ENCODE data around the gene KLK15. TPM values are rescaled to one million over a fixed set of nuclear protein-coding genes. Genes with fewer than 3 reads are reported as not detected.

KLK15 gene
- total and polyA plus RNA-seq, 2 of the 13 experiments (the other 11 are each of a cell fraction or from before 2014, with no cell fraction given) = not detected

GRCh38 chr19:50878851-50879250, 45.5 kb upstream of the KLK15 start (continued):
- TF ChIP-seq GMEB1 (CRISPR knock-in tag; IDR thresholded peaks at IDR 0.05; ENCODE audit: borderline replicate concordance) (no peak), DPF2 (CRISPR knock-in tag; IDR thresholded peaks at IDR 0.05; ENCODE audit: borderline replicate concordance, low read depth) (no peak), ZC3H4 (CRISPR knock-in tag; IDR thresholded peaks at IDR 0.05; ENCODE audit: borderline replicate concordance) (no peak), ZNF343 (CRISPR knock-in tag; IDR thresholded peaks at IDR 0.05) (no peak), ZNF180 (CRISPR knock-in tag; IDR thresholded peaks at IDR 0.05; ENCODE audit: borderline replicate concordance, low read depth) (no peak), ZNF251 (CRISPR knock-in tag; IDR thresholded peaks at IDR 0.05) (no peak)

- no peaks in the 10 kb centered on the region for H3K9me3 ChIP-seq (ENCODE audit: low read length)
- no peak overlapping the region for H3K27ac ChIP-seq (ENCODE audit: extremely low read length, insufficient read depth, low read length)
- DNase-seq (ENCODE audit: low spot score) (no peak), FAIRE-seq (no peak), ATAC-seq (no peak)
- TF ChIP-seq ZFP36L2 (CRISPR knock-in tag; IDR thresholded peaks at IDR 0.05) = no peak
- TF ChIP-seq PAWR (CRISPR knock-in tag; IDR thresholded peaks at IDR 0.05; ENCODE audit: borderline replicate concordance) = no peak
- no peak for TF ChIP-seq DPF2 (CRISPR knock-in tag; IDR thresholded peaks at IDR 0.05; ENCODE audit: borderline replicate concordance, low read depth)
- TF ChIP-seq ZSCAN21 (CRISPR knock-in tag; IDR thresholded peaks at IDR 0.05; ENCODE audit: borderline replicate concordance) = no peak
- no peak for TF ChIP-seq ARNTL (CRISPR knock-in tag; IDR thresholded peaks at IDR 0.05)
- TF ChIP-seq ZBTB10 (CRISPR knock-in tag; IDR thresholded peaks at IDR 0.05; ENCODE audit: borderline replicate concordance) = no peak
- no peak for TF ChIP-seq ZFY (CRISPR knock-in tag; IDR thresholded peaks at IDR 0.05)
- no peak for TF ChIP-seq NBN (conservative IDR thresholded peaks at IDR 0.05)
- in situ Hi-C loops (cut with HindIII; ENCODE audit: extremely low pct_ligation_motif_present, low pct_unique_long_range_greater_than_20kb) = no loop called here
- no peak overlapping the region for H3K9ac ChIP-seq (ENCODE audit: insufficient read depth, low read depth, low read length)
- intact Hi-C loops (cut with micrococcal nuclease; ENCODE audit: unreplicated experiment) = no loop called here
- no TSS peak for BruUV-seq (replicated peaks)
- no peaks in the 10 kb centered on the region for H3K79me2 ChIP-seq (ENCODE audit: insufficient read depth, low read length)
- H3K4me1 ChIP-seq (ENCODE audit: insufficient read depth, low read length) = no peaks in the 10 kb centered on the region
- POLR2A ChIA-PET = no interaction called here
- H3K4me3 ChIP-seq (replicated peaks in 1 of 3; ENCODE audit: insufficient read depth in 1 of 3, low read depth in 2 of 3, low read length in 3 of 3) = no peak overlapping the region
- no peaks in the 10 kb centered on the region for H4K20me1 ChIP-seq (ENCODE audit: insufficient read depth, low read length)
- CTCF ChIA-PET (ENCODE audit: low intra/inter-chr PET ratio, low total read pairs) = no interaction called here
- H3K27me3 ChIP-seq (ENCODE audit: control insufficient read depth in 1 of 2, insufficient read depth in 2 of 2, low read length in 2 of 2) = peaks cover 7 to 31% of the 10 kb centered on the region in 2 experiments; a peak in 4 of 5 replicates
- no peak overlapping the region for H3K4me2 ChIP-seq (ENCODE audit: low read depth, low read length)
- H3K36me3 ChIP-seq (replicated peaks in 1 of 2; ENCODE audit: control insufficient read depth in 1 of 2, insufficient read depth in 2 of 2, low read length in 2 of 2) = no peaks in the 10 kb centered on the region
- H2AFZ ChIP-seq (ENCODE audit: low read length) = no peak overlapping the region
- WGBS (ENCODE audit: low lambda C conversion rate) = 10% methylated on average over 6 of the region's 8 CpGs
Measured at GRCh38 chr19:50877338-50877737, 44.0 kb upstream of the KLK15 start.
